Posterior vena cava (tissue), 2 donors: ENCODE data around the gene JADE1. TPM values are rescaled to one million over a fixed set of nuclear protein-coding genes. Genes with fewer than 3 reads are reported as not detected.

ENCODE experiments used
- DNase-seq: peaks from one replicate; pipeline ENCODE4 v3.0.0-alpha.2; 2020; ENCODE audit warnings: low spot score
- intact Hi-C, 2 donors: fragments of 100-400 bp; cut with DNase I; formaldehyde crosslinking; loops; one replicate each; pipeline versions ENCODE4 v1.14.1 to v1.14.2; 2022 to 2023
- total RNA-seq, 2 donors: library from RNA; stranded (reverse); fragmentation: NEBNext Ultra II Directional; extraction: Animal tissue kit (Norgen Biotek cat#: 25700); gene quantifications; one replicate each; pipeline ENCODE4 v1.2.1, GENCODE V29; 2021
- donor health status: DM: yes; HTN: yes; CAD: no.
- donor health status: DM: yes; HTN: yes; CAD: no.

Gene JADE1
- total RNA-seq, 2 donors from 2014 or later, result 36.6 to 46.1 TPM

- intact Hi-C loops, result loop anchor here in 1 of 2 donors (2.0 kb wide), 1 partner anchor 672 kb away; no protein-coding TSS in a partner anchor
- DNase-seq, result no peak
These were observed 53.3 kb downstream of the JADE1 start for GRCh38 chr4:128862608-128863311.

GRCh38 chr4:128863312-128864075 lies 54.0 kb downstream of the JADE1 start:
- DNase-seq, result peak; percentile 88
- intact Hi-C loops, result loop anchor here in 1 of 2 donors (2.0 kb wide), 1 partner anchor 673 kb away; no protein-coding TSS in a partner anchor

- intact Hi-C loops, result no loop called here
These were observed 55.6 kb downstream of the JADE1 start for GRCh38 chr4:128865132-128865531.

GRCh38 chr4:128866269-128866668 lies 56.8 kb downstream of the JADE1 start:
- intact Hi-C loops, result no loop called here
- no peak for DNase-seq

More at GRCh38 chr4:128865132-128865531, 55.6 kb downstream of the JADE1 start:
- no peak for DNase-seq

GRCh38 chr4:128866691-128867090 lies 57.2 kb downstream of the JADE1 start:
- intact Hi-C loops, result no loop called here

GRCh38 chr4:128868758-128869157 lies 59.3 kb downstream of the JADE1 start:
- no peak for DNase-seq
- intact Hi-C loops, result no loop called here

More at GRCh38 chr4:128866691-128867090, 57.2 kb downstream of the JADE1 start:
- no peak for DNase-seq

- no peak for DNase-seq
- intact Hi-C loops, result no loop called here
These were observed 60.4 kb downstream of the JADE1 start for GRCh38 chr4:128869776-128870509.

GRCh38 chr4:128871948-128872347 lies 62.4 kb downstream of the JADE1 start:
- no peak for DNase-seq
- intact Hi-C loops, result no loop called here

- intact Hi-C loops, result no loop called here
- no peak for DNase-seq
These were observed 66.7 kb downstream of the JADE1 start for GRCh38 chr4:128876200-128876599.

GRCh38 chr4:128877934-128878333 lies 68.4 kb downstream of the JADE1 start:
- DNase-seq, result no peak
- intact Hi-C loops, result no loop called here

- intact Hi-C loops, result no loop called here
- no peak for DNase-seq
These were observed 69.8 kb downstream of the JADE1 start for GRCh38 chr4:128879283-128879682.

- DNase-seq, result no peak
- intact Hi-C loops, result no loop called here
These were observed 70.5 kb downstream of the JADE1 start for GRCh38 chr4:128879971-128880370.

- intact Hi-C loops, result no loop called here
- no peak for DNase-seq
These were observed 71.2 kb downstream of the JADE1 start for GRCh38 chr4:128880662-128881061.

- DNase-seq, result no peak
- intact Hi-C loops, result no loop called here
These were observed 95.3 kb downstream of the JADE1 start for GRCh38 chr4:128904821-128905220.

- no peak for DNase-seq
- intact Hi-C loops, result no loop called here
These were observed 97.1 kb downstream of the JADE1 start for GRCh38 chr4:128906581-128906980.

- no peak for DNase-seq
- intact Hi-C loops, result no loop called here
These were observed 98.5 kb downstream of the JADE1 start for GRCh38 chr4:128907981-128908380.

GRCh38 chr4:128908735-128909134 lies 99.2 kb downstream of the JADE1 start:
- intact Hi-C loops, result no loop called here

GRCh38 chr4:128913228-128913627 lies 103.7 kb downstream of the JADE1 start:
- no peak for DNase-seq
- intact Hi-C loops, result no loop called here

More at GRCh38 chr4:128908735-128909134, 99.2 kb downstream of the JADE1 start:
- no peak for DNase-seq

GRCh38 chr4:128915544-128915943 lies 106.0 kb downstream of the JADE1 start:
- intact Hi-C loops, result no loop called here
- DNase-seq, result no peak

- no peak for DNase-seq
These were observed 107.3 kb downstream of the JADE1 start for GRCh38 chr4:128916832-128917231.

More at GRCh38 chr4:128916832-128917231, 107.3 kb downstream of the JADE1 start:
- intact Hi-C loops, result no loop called here
